Caco-2 (cell line): ENCODE data around the gene JMJD6. TPM values are rescaled to one million over a fixed set of nuclear protein-coding genes. Genes with fewer than 3 reads are reported as not detected.

Experiments used
- BruUV-seq: library from RNA; stranded (reverse); fragments of 400-500 nt; replicated peaks from 2 replicates; lab custom pipeline; 2021; lab: Mats Ljungman, UMichigan
- CTCF ChIA-PET: fragments of 300-600 bp; sonication (Branson Sonifier 250); formaldehyde crosslinking; loops from one replicate; lab custom pipeline; 2022; ENCODE audit warnings: antibody characterized with exemption; lab: Charles Lee
- POLR2A ChIA-PET: fragments of 300-600 bp; sonication (Branson Sonifier 250); formaldehyde crosslinking; loops from one replicate; lab custom pipeline; 2022; ENCODE audit warnings: antibody characterized with exemption; lab: Charles Lee
- DNase-seq, 2 experiments: peaks; one replicate each; pipeline versions ENCODE4 v3.0.0 to v3.0.0-alpha.2; 2020 to 2022
- H3K27me3 ChIP-seq: replicated peaks from 2 replicates; pipeline ENCODE4 v1.6.0; 2011; ENCODE audit warnings: low read length; ENCODE audit not compliant: control insufficient read depth, insufficient read depth
- H3K36me3 ChIP-seq: 2 replicates; pipeline ENCODE4 v1.5.1; 2011; ENCODE audit warnings: low read length; ENCODE audit not compliant: control insufficient read depth, insufficient read depth
- H3K4me1 ChIP-seq: fragments of 250-450 bp; sonication (Bioruptor Pico); 2 replicates; pipeline ENCODE4 v1.5.1; 2020; ENCODE audit warnings: mild to moderate bottlenecking
- H3K4me3 ChIP-seq: 2 replicates; pipeline ENCODE4 v1.5.1; 2011; ENCODE audit warnings: low read depth, mild to moderate bottlenecking, control low read depth, low read length
- H3K9me3 ChIP-seq: fragments of 250-450 bp; sonication (Bioruptor Pico); 2 replicates; pipeline ENCODE4 v1.5.1; 2020; ENCODE audit warnings: mild to moderate bottlenecking, moderate library complexity
- H3K27ac Mint-ChIP-seq: one replicate; pipeline ENCODE4 v1.8.0; 2022; ENCODE audit warnings: mixed read lengths; ENCODE audit not compliant: unreplicated experiment
- H3K27me3 Mint-ChIP-seq: one replicate; pipeline ENCODE4 v1.8.0; 2022; ENCODE audit warnings: mixed read lengths; ENCODE audit not compliant: insufficient read depth, unreplicated experiment
- H3K36me3 Mint-ChIP-seq: one replicate; pipeline ENCODE4 v1.8.0; 2022; ENCODE audit warnings: mild to moderate bottlenecking, mixed read lengths; ENCODE audit not compliant: insufficient read depth, unreplicated experiment
- H3K4me1 Mint-ChIP-seq: one replicate; pipeline ENCODE4 v1.8.0; 2022; ENCODE audit warnings: low read depth, mixed read lengths; ENCODE audit not compliant: unreplicated experiment
- H3K4me3 Mint-ChIP-seq: one replicate; pipeline ENCODE4 v1.8.0; 2022; ENCODE audit warnings: mild to moderate bottlenecking, moderate library complexity, mixed read lengths; ENCODE audit not compliant: unreplicated experiment
- H3K9me3 Mint-ChIP-seq: one replicate; pipeline ENCODE4 v1.8.0; 2022; ENCODE audit warnings: mixed read lengths; ENCODE audit not compliant: unreplicated experiment
- CTCF ChIP-seq, 2 experiments: fragments of 200-600 bp in 1 of 2; IDR thresholded peaks; 1 replicate in 1 of 2; 2 replicates in 1 of 2; pipeline versions ENCODE4 v1.5.1 to v1.8.0; 2011 to 2022; ENCODE audit warnings: antibody characterized with exemption in 1 of 2, control low read depth in 1 of 2, inconsistent platforms in 1 of 2, low read depth in 1 of 2, low read length in 1 of 2, mild to moderate bottlenecking in 1 of 2, moderate library complexity in 1 of 2; ENCODE audit not compliant: insufficient read depth in 1 of 2, severe bottlenecking in 1 of 2, unreplicated experiment in 1 of 2
- intact Hi-C: fragments of 100-400 bp; cut with micrococcal nuclease; formaldehyde crosslinking; loops from one replicate; pipeline ENCODE4 v1.10.0; 2022; ENCODE audit not compliant: unreplicated experiment
- total RNA-seq: library from RNA; stranded (reverse); gene quantifications from 2 replicates; pipeline ENCODE4 v1.2.3, GENCODE V29; 2022

JMJD6 gene
- total RNA-seq, 1 experiment from 2014 or later: 37.4 TPM

GRCh38 chr17:76682296-76682695 is 44.1 kb downstream of the JMJD6 start:
- Mint-ChIP-seq H3K4me1 (peaks cover 4% of the 10 kb centered on the region), H3K36me3 (peaks cover 24% of the 10 kb centered on the region), H3K9me3 (no peaks in the 10 kb centered on the region), H3K27ac (no peak overlapping the region), H3K4me3 (no peak overlapping the region), H3K27me3 (no peaks in the 10 kb centered on the region)
- intact Hi-C loops: no loop called here
- no TSS peak for BruUV-seq
- Histone ChIP-seq H3K36me3 (no peaks in the 10 kb centered on the region; the same call in 1 of the 2 replicates), H3K9me3 (no peaks in the 10 kb centered on the region), H3K4me1 (peaks cover 22% of the 10 kb centered on the region), H3K27me3 (no peaks in the 10 kb centered on the region), H3K4me3 (no peak overlapping the region)
- POLR2A ChIA-PET: interaction anchor here (1.0 to 2.2 kb wide), 3 partner anchors 11 to 125 kb away, joined by 3 to 6 read pairs (median 3); no protein-coding TSS in a partner anchor
- DNase-seq: no peak
- CTCF ChIA-PET: interaction anchor here (0.6 to 2.1 kb wide), 8 partner anchors 11 to 177 kb away, joined by 3 to 20 read pairs (median 6); no protein-coding TSS in a partner anchor
- TF ChIP-seq CTCF (IDR thresholded peaks at IDR 0.05; ENCODE audit: insufficient read depth in 1 of 2, low read depth in 1 of 2, low read length in 1 of 2, severe bottlenecking in 1 of 2, unreplicated experiment in 1 of 2): no peak

GRCh38 chr17:76681222-76682137 is 44.9 kb downstream of the JMJD6 start:
- Histone ChIP-seq H3K4me3 (no peak overlapping the region), H3K9me3 (no peaks in the 10 kb centered on the region), H3K27me3 (no peaks in the 10 kb centered on the region), H3K4me1 (peaks cover 14% of the 10 kb centered on the region), H3K36me3 (no peaks in the 10 kb centered on the region; the same call in 1 of the 2 replicates)
- ChIA-PET POLR2A (interaction anchor here (1.0 to 2.2 kb wide), 3 partner anchors 10 to 124 kb away, joined by 3 to 6 read pairs (median 3); no protein-coding TSS in a partner anchor), CTCF (interaction anchor here (0.6 to 2.1 kb wide), 21 partner anchors 10 to 368 kb away, joined by 3 to 20 read pairs (median 4); partner anchors contain the start of genes AANAT, JMJD6, METTL23 and MXRA7)
- no TSS peak for BruUV-seq
- peaks cover 24% of the 10 kb centered on the region for H3K36me3 Mint-ChIP-seq
- TF ChIP-seq CTCF (IDR thresholded peaks at IDR 0.05; ENCODE audit: insufficient read depth in 1 of 2, low read depth in 1 of 2, low read length in 1 of 2, severe bottlenecking in 1 of 2, unreplicated experiment in 1 of 2): peak; percentile 87 to 91
- intact Hi-C loops: loop anchor here (2.0 kb wide), 1 partner anchor 57 kb away; no protein-coding TSS in a partner anchor
- no peaks in the 10 kb centered on the region for H3K4me1 Mint-ChIP-seq
- no peaks in the 10 kb centered on the region for H3K9me3 Mint-ChIP-seq
- DNase-seq: peak; percentile 80
- no peaks in the 10 kb centered on the region for H3K27me3 Mint-ChIP-seq
- no peak overlapping the region for H3K4me3 Mint-ChIP-seq
- no peak overlapping the region for H3K27ac Mint-ChIP-seq

GRCh38 chr17:76679239-76679638 is 47.2 kb downstream of the JMJD6 start:
- Histone ChIP-seq H3K9me3 (no peaks in the 10 kb centered on the region), H3K4me3 (no peak overlapping the region), H3K4me1 (peaks cover 8% of the 10 kb centered on the region; the same call in 1 of the 2 replicates), H3K36me3 (no peaks in the 10 kb centered on the region; the same call in 1 of the 2 replicates), H3K27me3 (no peaks in the 10 kb centered on the region)
- H3K27me3 Mint-ChIP-seq: no peaks in the 10 kb centered on the region
- TF ChIP-seq CTCF (IDR thresholded peaks at IDR 0.05; ENCODE audit: insufficient read depth in 1 of 2, low read depth in 1 of 2, low read length in 1 of 2, severe bottlenecking in 1 of 2, unreplicated experiment in 1 of 2): no peak
- no peaks in the 10 kb centered on the region for H3K9me3 Mint-ChIP-seq
- no peak overlapping the region for H3K27ac Mint-ChIP-seq
- ChIA-PET POLR2A (interaction anchor here (0.6 kb wide), 1 partner anchor 121 kb away, joined by 3 read pairs; no protein-coding TSS in a partner anchor), CTCF (interaction anchor here (0.7 kb wide), 1 partner anchor 10 kb away, joined by 5 read pairs; no protein-coding TSS in a partner anchor)
- no peak for DNase-seq
- H3K36me3 Mint-ChIP-seq: peaks cover 24% of the 10 kb centered on the region
- intact Hi-C loops: no loop called here
- no peak overlapping the region for H3K4me3 Mint-ChIP-seq
- H3K4me1 Mint-ChIP-seq: no peaks in the 10 kb centered on the region
- BruUV-seq: no TSS peak
